Peyer's patch (tissue), 4 donors: ENCODE results near the gene SYNPR. TPM values are rescaled to one million over a fixed set of nuclear protein-coding genes. Genes with fewer than 3 reads are reported as not detected.

Source experiments
- DNase-seq, 3 donors: peaks; one replicate each; pipeline ENCODE4 v3.0.0-alpha.2; 2017 to 2019
- H3K27ac ChIP-seq, 4 donors: fragments of 200-600 bp; sonication (generic); one replicate each; pipeline ENCODE4 v1.5.1; 2016 to 2019
- H3K27me3 ChIP-seq, 2 donors: fragments of 200-600 bp; sonication (generic); one replicate each; pipeline ENCODE4 v1.5.1; 2019
- H3K36me3 ChIP-seq, 3 donors: fragments of 200-600 bp; sonication (generic); one replicate each; pipeline ENCODE4 v1.5.1; 2016 to 2019
- H3K4me1 ChIP-seq, 4 donors: fragments of 200-600 bp; sonication (generic); one replicate each; pipeline ENCODE4 v1.5.1; 2016 to 2019
- H3K4me3 ChIP-seq, 4 donors: fragments of 200-600 bp; sonication (generic); 1 replicate in 3 of 4; 2 replicates in 1 of 4; pipeline ENCODE4 v1.5.1; 2016 to 2019; ENCODE audit warnings: mild to moderate bottlenecking in 1 of 4
- H3K9me3 ChIP-seq, 4 donors: fragments of 200-600 bp; sonication (generic); one replicate each; pipeline ENCODE4 v1.5.1; 2016 to 2019; ENCODE audit warnings: mild to moderate bottlenecking in 1 of 4
- CTCF ChIP-seq, 6 experiments: fragments of 450-650 bp in 4 of 6; fragments of 200-600 bp in 2 of 6; sonication (generic) in 1 of 6; IDR thresholded peaks; one replicate each; pipeline ENCODE4 v1.5.1; 2017 to 2019; ENCODE audit warnings: antibody characterized with exemption in 6 of 6, mild to moderate bottlenecking in 3 of 6, moderate library complexity in 1 of 6
- POLR2A ChIP-seq, 2 donors: fragments of 450-650 bp; IDR thresholded peaks; one replicate each; pipeline ENCODE4 v1.5.1; 2017; ENCODE audit warnings: antibody characterized with exemption in 2 of 2, mild to moderate bottlenecking in 2 of 2, moderate library complexity in 2 of 2
- total RNA-seq, 4 donors: library from RNA; depleted of rRNA; stranded (reverse); fragments of >200 nt; gene quantifications; one replicate each; pipeline ENCODE4 v1.1.0, GENCODE V29; 2016

SYNPR gene
- total RNA-seq, 4 donors from 2014 or later = not detected

- Histone ChIP-seq H3K4me1 (no peaks in the 10 kb centered on the region), H3K4me3 (no peak overlapping the region), H3K9me3 (no peaks in the 10 kb centered on the region), H3K27me3 (no peaks in the 10 kb centered on the region), H3K36me3 (no peaks in the 10 kb centered on the region), H3K27ac (no peak overlapping the region)
- TF ChIP-seq POLR2A (IDR thresholded peaks at IDR 0.05) = no peak
- TF ChIP-seq CTCF (IDR thresholded peaks at IDR 0.05) = no peak
- no peak for DNase-seq
These were observed 315.7 kb downstream of the SYNPR start for GRCh38 chr3:63593779-63594178.

GRCh38 chr3:63595221-63595620 is 317.1 kb downstream of the SYNPR start:
- H3K4me3 ChIP-seq = no peak overlapping the region
- H3K27me3 ChIP-seq = no peaks in the 10 kb centered on the region
- no peaks in the 10 kb centered on the region for H3K9me3 ChIP-seq
- no peaks in the 10 kb centered on the region for H3K4me1 ChIP-seq
- TF ChIP-seq POLR2A (IDR thresholded peaks at IDR 0.05) = no peak
- TF ChIP-seq CTCF (IDR thresholded peaks at IDR 0.05) = no peak
- H3K36me3 ChIP-seq = no peaks in the 10 kb centered on the region
- H3K27ac ChIP-seq = no peak overlapping the region
- no peak for DNase-seq

DNA sequence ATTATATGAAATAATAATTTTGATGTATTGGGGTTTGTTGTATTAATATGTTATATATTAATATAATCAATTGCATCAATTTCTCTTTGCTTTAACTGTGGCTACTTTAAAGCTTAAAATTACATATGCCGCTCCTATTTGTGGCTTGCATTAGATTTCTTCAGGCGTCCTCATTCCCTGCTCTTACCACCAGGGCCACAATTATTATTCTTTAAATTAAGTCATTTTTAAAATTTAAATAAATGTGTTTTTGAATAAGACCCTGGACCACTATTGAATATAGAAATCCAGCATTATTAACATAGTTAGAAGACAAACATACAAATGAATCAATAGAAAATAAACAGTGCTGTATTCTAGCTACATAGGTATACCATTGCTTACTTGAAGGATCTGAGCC is 318.9 kb downstream of the SYNPR start:
- no peaks in the 10 kb centered on the region for H3K27me3 ChIP-seq
- H3K9me3 ChIP-seq = no peaks in the 10 kb centered on the region
- no peaks in the 10 kb centered on the region for H3K4me1 ChIP-seq
- no peak for TF ChIP-seq POLR2A (IDR thresholded peaks at IDR 0.05)
- TF ChIP-seq CTCF (IDR thresholded peaks at IDR 0.05) = no peak
- H3K4me3 ChIP-seq = no peak overlapping the region
- no peak for DNase-seq
- no peak overlapping the region for H3K27ac ChIP-seq
- no peaks in the 10 kb centered on the region for H3K36me3 ChIP-seq

GRCh38 chr3:63607716-63608115 is 329.6 kb downstream of the SYNPR start:
- TF ChIP-seq CTCF (IDR thresholded peaks at IDR 0.05) = no peak
- no peak for TF ChIP-seq POLR2A (IDR thresholded peaks at IDR 0.05)
- H3K36me3 ChIP-seq = no peaks in the 10 kb centered on the region
- no peaks in the 10 kb centered on the region for H3K4me1 ChIP-seq
- no peaks in the 10 kb centered on the region for H3K27me3 ChIP-seq
- H3K9me3 ChIP-seq = no peaks in the 10 kb centered on the region
- no peak overlapping the region for H3K4me3 ChIP-seq
- H3K27ac ChIP-seq = no peak overlapping the region
- no peak for DNase-seq

DNA sequence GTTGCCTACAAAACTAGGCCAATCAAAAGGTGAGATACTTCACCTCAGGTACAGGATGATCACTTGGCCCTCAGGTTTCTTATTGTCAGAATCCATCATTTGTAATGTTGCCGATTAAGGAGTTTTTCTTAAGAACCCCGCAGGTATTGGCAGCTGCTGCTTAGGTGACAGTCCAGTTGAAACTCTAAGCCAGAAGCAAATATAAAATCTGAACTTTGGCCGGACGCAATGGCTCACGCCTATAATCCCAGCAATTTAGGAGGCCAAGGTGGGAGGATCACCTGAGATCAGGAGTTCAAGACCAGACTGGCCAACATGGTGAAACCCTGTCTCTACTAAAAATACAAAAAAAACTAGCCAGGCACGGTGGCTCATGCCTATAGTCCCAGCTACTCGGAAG is 331.3 kb downstream of the SYNPR start:
- no peak overlapping the region for H3K27ac ChIP-seq
- no peaks in the 10 kb centered on the region for H3K9me3 ChIP-seq
- DNase-seq = no peak
- no peaks in the 10 kb centered on the region for H3K27me3 ChIP-seq
- no peaks in the 10 kb centered on the region for H3K4me1 ChIP-seq
- no peaks in the 10 kb centered on the region for H3K36me3 ChIP-seq
- no peak for TF ChIP-seq CTCF (IDR thresholded peaks at IDR 0.05)
- TF ChIP-seq POLR2A (IDR thresholded peaks at IDR 0.05) = no peak
- no peak overlapping the region for H3K4me3 ChIP-seq

DNA sequence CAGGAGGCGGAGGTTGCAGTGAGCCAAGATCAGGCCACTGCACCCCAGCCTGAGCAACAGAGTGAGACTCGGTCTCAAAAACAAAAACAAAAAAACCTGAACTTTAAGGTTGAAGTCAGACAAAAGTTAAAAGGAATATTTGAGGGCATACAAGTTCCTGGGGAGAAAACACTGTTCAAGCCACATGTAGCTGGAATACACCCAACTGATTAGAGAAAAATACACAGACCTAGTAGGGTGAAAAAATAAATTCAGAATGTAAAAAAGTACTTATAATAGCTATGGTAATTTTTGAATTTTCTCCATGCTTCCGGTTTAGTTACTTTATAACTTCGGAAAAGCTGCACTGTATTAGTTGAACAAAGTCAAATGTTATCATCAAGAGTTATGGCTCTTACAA is 331.7 kb downstream of the SYNPR start:
- Histone ChIP-seq H3K27me3 (no peaks in the 10 kb centered on the region), H3K4me1 (no peaks in the 10 kb centered on the region), H3K4me3 (no peak overlapping the region), H3K36me3 (no peaks in the 10 kb centered on the region), H3K27ac (no peak overlapping the region), H3K9me3 (no peaks in the 10 kb centered on the region)
- TF ChIP-seq CTCF (IDR thresholded peaks at IDR 0.05) (no peak), POLR2A (IDR thresholded peaks at IDR 0.05) (no peak)
- no peak for DNase-seq
